IPS-18c (cell line): Measurements from ENCODE around the gene NKX1-1.

Source experiments
- H3K4me3 ChIP-seq: 2 replicates; pipeline ENCODE4 v1.7.0; 2013; ENCODE audit warnings: low read depth, mild to moderate bottlenecking, low read length, moderate library complexity; ENCODE audit not compliant: insufficient read depth
- H3K9me3 ChIP-seq: one replicate; pipeline ENCODE4 v1.6.1; 2013; ENCODE audit warnings: mild to moderate bottlenecking, low read length, moderate library complexity; ENCODE audit not compliant: control insufficient read depth, insufficient read depth

The NKX1-1 gene

GRCh38 chr4:1369479-1370079 is 36.7 kb downstream of the NKX1-1 start:
- H3K4me3 ChIP-seq, result no peak overlapping the region

GRCh38 chr4:1369091-1369450 is 37.2 kb downstream of the NKX1-1 start:
- no peak overlapping the region for H3K4me3 ChIP-seq
- H3K9me3 ChIP-seq, result peaks cover 2% of the 10 kb centered on the region

More at GRCh38 chr4:1369479-1370079, 36.7 kb downstream of the NKX1-1 start:
- peaks cover 2% of the 10 kb centered on the region for H3K9me3 ChIP-seq

- Histone ChIP-seq H3K9me3 (peaks cover 2% of the 10 kb centered on the region), H3K4me3 (no peak overlapping the region)
Measured at GRCh38 chr4:1368421-1369090, 37.7 kb downstream of the NKX1-1 start.

GRCh38 chr4:1367936-1368289 is 38.3 kb downstream of the NKX1-1 start:
- Histone ChIP-seq H3K4me3 (no peak overlapping the region), H3K9me3 (peaks cover 2% of the 10 kb centered on the region)

GRCh38 chr4:1367230-1367935 is 38.9 kb downstream of the NKX1-1 start:
- H3K9me3 ChIP-seq, result peaks cover 2% of the 10 kb centered on the region
- no peak overlapping the region for H3K4me3 ChIP-seq

GRCh38 chr4:1366371-1367229 is 39.6 kb downstream of the NKX1-1 start:
- Histone ChIP-seq H3K4me3 (no peak overlapping the region), H3K9me3 (peaks cover 2% of the 10 kb centered on the region)

- Histone ChIP-seq H3K9me3 (peaks cover 2% of the 10 kb centered on the region), H3K4me3 (no peak overlapping the region)
Measured at GRCh38 chr4:1365271-1366178, 40.7 kb downstream of the NKX1-1 start.

GRCh38 chr4:1364748-1365147 is 41.5 kb downstream of the NKX1-1 start:
- Histone ChIP-seq H3K9me3 (peaks cover 2% of the 10 kb centered on the region), H3K4me3 (no peak overlapping the region)

GRCh38 chr4:1364217-1364616 is 42.0 kb downstream of the NKX1-1 start:
- peaks cover 2% of the 10 kb centered on the region for H3K9me3 ChIP-seq
- H3K4me3 ChIP-seq, result no peak overlapping the region

- Histone ChIP-seq H3K9me3 (peaks cover 2% of the 10 kb centered on the region), H3K4me3 (no peak overlapping the region)
Measured at GRCh38 chr4:1363513-1363912, 42.7 kb downstream of the NKX1-1 start.

GRCh38 chr4:1362521-1362920 is 43.7 kb downstream of the NKX1-1 start:
- H3K4me3 ChIP-seq, result no peak overlapping the region
- H3K9me3 ChIP-seq, result no peaks in the 10 kb centered on the region

- no peak overlapping the region for H3K4me3 ChIP-seq
- no peaks in the 10 kb centered on the region for H3K9me3 ChIP-seq
Measured at GRCh38 chr4:1362046-1362445, 44.2 kb downstream of the NKX1-1 start.

- Histone ChIP-seq H3K4me3 (no peak overlapping the region), H3K9me3 (no peaks in the 10 kb centered on the region)
Measured at GRCh38 chr4:1361431-1361830, 44.8 kb downstream of the NKX1-1 start.

- Histone ChIP-seq H3K4me3 (no peak overlapping the region), H3K9me3 (no peaks in the 10 kb centered on the region)
Measured at GRCh38 chr4:1360423-1361283, 45.6 kb downstream of the NKX1-1 start.

GRCh38 chr4:1359976-1360375 is 46.3 kb downstream of the NKX1-1 start:
- no peaks in the 10 kb centered on the region for H3K9me3 ChIP-seq
- H3K4me3 ChIP-seq, result no peak overlapping the region

GRCh38 chr4:1359144-1359501 is 47.1 kb downstream of the NKX1-1 start:
- H3K4me3 ChIP-seq, result no peak overlapping the region
- H3K9me3 ChIP-seq, result no peaks in the 10 kb centered on the region
